Measurements from ENCODE around the gene ARID3A. TPM values are rescaled to one million over a fixed set of nuclear protein-coding genes. Genes with fewer than 3 reads are reported as not detected.

ARID3A gene
- total and polyA plus RNA-seq, 2 of the 4 experiments (the other 2 are of a cell fraction), result 16.0 to 23.1 TPM

DNA sequence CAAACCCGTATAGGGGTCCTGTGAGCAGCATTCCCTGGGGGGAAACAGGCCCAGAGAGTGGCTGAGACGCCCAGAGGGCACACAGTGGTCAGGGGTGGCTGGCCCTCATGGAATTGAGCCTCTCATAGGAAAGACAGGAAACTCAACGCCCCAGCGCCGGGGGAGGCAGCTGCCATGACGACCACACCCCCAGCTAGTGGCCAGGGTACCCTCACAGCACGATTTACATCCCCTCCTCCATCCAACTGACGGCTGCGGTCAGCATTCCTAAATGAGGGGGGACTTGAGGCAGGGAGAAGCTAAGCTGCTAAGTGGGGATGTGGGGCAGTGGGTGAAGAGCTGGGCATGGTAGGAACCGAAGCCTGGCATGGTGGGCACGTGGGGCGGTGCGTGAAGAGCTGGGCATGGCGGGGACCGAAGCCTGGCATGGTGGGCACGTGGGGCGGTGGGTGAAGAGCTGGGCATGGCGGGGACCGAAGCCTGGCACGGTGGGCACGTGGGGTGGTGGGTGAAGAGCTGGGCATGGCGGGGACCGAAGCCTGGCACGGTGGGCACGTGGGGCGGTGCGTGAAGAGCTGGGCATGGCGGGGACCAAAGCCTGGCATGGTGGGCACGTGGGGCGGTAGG lies 42.9 kb upstream of the ARID3A start:
- no peak overlapping the region for H2BK20ac ChIP-seq (ENCODE audit: low read depth, low read length)
- H2BK15ac ChIP-seq (ENCODE audit: low read depth, low read length), result no peak overlapping the region
- no peak overlapping the region for H3K56ac ChIP-seq (ENCODE audit: extremely low read depth, insufficient read depth, low read length)
- H2AK9ac ChIP-seq (replicated peaks; ENCODE audit: low read depth, low read length, poor library complexity), result no peak overlapping the region
- H4K91ac ChIP-seq (ENCODE audit: insufficient read depth, low read depth, low read length), result no peak overlapping the region
- H3K14ac ChIP-seq (replicated peaks; ENCODE audit: low read depth, low read length), result no peak overlapping the region
- ATAC-seq (ENCODE audit: low read depth), result no peak
- TF ChIP-seq MAZ (IDR thresholded peaks at IDR 0.05; ENCODE audit: borderline replicate concordance, low read depth, low read length) (no peak), FOS (IDR thresholded peaks at IDR 0.05; ENCODE audit: low read depth, low read length) (no peak), RAD21 (IDR thresholded peaks at IDR 0.05; ENCODE audit: low read length) (no peak), NFE2L2 (IDR thresholded peaks at IDR 0.05; ENCODE audit: low read depth, low read length) (no peak), USF2 (IDR thresholded peaks at IDR 0.05; ENCODE audit: low read depth, low read length) (no peak), SMC3 (IDR thresholded peaks at IDR 0.05; ENCODE audit: low read depth, low read length) (no peak), ELK1 (IDR thresholded peaks at IDR 0.05; ENCODE audit: borderline replicate concordance, low read depth, low read length) (no peak), BHLHE40 (IDR thresholded peaks at IDR 0.05; ENCODE audit: low read depth, low read length) (no peak), POLR2A (IDR thresholded peaks at IDR 0.05; ENCODE audit: low read depth, low read length) (no peak), RCOR1 (IDR thresholded peaks at IDR 0.05; ENCODE audit: insufficient replicate concordance, low read length) (no peak), CHD1 (IDR thresholded peaks at IDR 0.05; ENCODE audit: low read depth, low read length) (no peak), MAFK (IDR thresholded peaks at IDR 0.05; ENCODE audit: low read depth, low read length) (no peak), MXI1 (IDR thresholded peaks at IDR 0.05; ENCODE audit: borderline replicate concordance, low read depth, low read length) (no peak), CEBPB (IDR thresholded peaks at IDR 0.05; ENCODE audit: low read depth, low read length) (no peak), CTCF (conservative IDR thresholded peaks at IDR 0.05; ENCODE audit: low read depth, low read length) (no peak), RFX5 (IDR thresholded peaks at IDR 0.05; ENCODE audit: low read depth, low read length) (no peak)
- no peaks in the 10 kb centered on the region for H3K4me1 ChIP-seq (ENCODE audit: control insufficient read depth, insufficient read depth, low read length)
- CTCF ChIA-PET, result no interaction called here
- H4K20me1 ChIP-seq (ENCODE audit: insufficient read depth, low read length), result peaks cover 6% of the 10 kb centered on the region
- no peak overlapping the region for H3K9ac ChIP-seq (ENCODE audit: low read depth, low read length)
- H3K27me3 ChIP-seq (ENCODE audit: control insufficient read depth, insufficient read depth, low read length), result no peaks in the 10 kb centered on the region
- no peak overlapping the region for H3K4me3 ChIP-seq (ENCODE audit: insufficient read depth, low read depth, low read length)
- no peak overlapping the region for H3K4ac ChIP-seq (ENCODE audit: low read depth, low read length)
- no peak overlapping the region for H3K4me2 ChIP-seq (ENCODE audit: low read depth, low read length)
- DNase-seq, result no peak
- in situ Hi-C loops (cut with MboI; ENCODE audit: low sequenced_read_pairs) (no loop called here), dilution Hi-C loops (cut with HindIII; ENCODE audit: low sequenced_read_pairs, unreplicated experiment) (no loop called here), intact Hi-C loops (cut with micrococcal nuclease) (no loop called here)
- H3K79me1 ChIP-seq (ENCODE audit: low read depth in 1 of 2, low read length in 2 of 2), result peaks cover 3 to 15% of the 10 kb centered on the region in 2 experiments; a peak in 2 of 4 replicates
- H3K18ac ChIP-seq (ENCODE audit: low read depth, low read length), result no peak overlapping the region
- peaks cover 70% of the 10 kb centered on the region for H3K36me3 ChIP-seq (ENCODE audit: control insufficient read depth, insufficient read depth, low read length)
- 100% methylated on average over 4 of the region's 30 CpGs; no CpG with 5 or more reads in 1 of the 2 experiments for WGBS, 2 experiments (ENCODE audit: extremely low coverage in 2 of 2, insufficient read length in 1 of 2)
- BruUV-seq (replicated peaks), result no TSS peak
- H3K9me3 ChIP-seq (ENCODE audit: control insufficient read depth, insufficient read depth, low read length), result no peaks in the 10 kb centered on the region
- no peak overlapping the region for H4K5ac ChIP-seq (ENCODE audit: low read depth, low read length)
- no peak overlapping the region for H2BK120ac ChIP-seq (ENCODE audit: low read depth, low read length)
- no peak overlapping the region for H2AFZ ChIP-seq (replicated peaks; ENCODE audit: low read length, poor library complexity)
- H3K9me1 ChIP-seq (ENCODE audit: insufficient read depth, low read length), result no peaks in the 10 kb centered on the region
- no peak overlapping the region for H4K8ac ChIP-seq (ENCODE audit: low read depth in 2 of 2, low read length in 2 of 2)
- H3K27ac ChIP-seq (ENCODE audit: insufficient read depth, low read length), result no peak overlapping the region
- H3K23ac ChIP-seq (ENCODE audit: low read depth, low read length), result no peak overlapping the region
- H2BK5ac ChIP-seq (ENCODE audit: low read depth, low read length, poor library complexity, severe bottlenecking), result no peak overlapping the region
- no peak overlapping the region for H2AK5ac ChIP-seq (ENCODE audit: low read depth, low read length)
- POLR2A ChIA-PET (ENCODE audit: unreplicated experiment), result no interaction called here

Measured in IMR-90 (cell line).